Measurements from ENCODE around the gene FOXK1.

Gene FOXK1

GRCh38 chr7:4722308-4722707 lies 40.2 kb downstream of the FOXK1 start:
- DNase-seq (ENCODE audit: low read depth in 2 of 2): no peak

GRCh38 chr7:4722960-4723630 lies 41.0 kb downstream of the FOXK1 start:
- no peak for DNase-seq (ENCODE audit: low read depth in 2 of 2)

- DNase-seq (ENCODE audit: low read depth in 2 of 2): no peak
Measured at GRCh38 chr7:4724648-4725013, 42.5 kb downstream of the FOXK1 start.

- peak; percentile 27 to 51 for DNase-seq (ENCODE audit: low read depth in 2 of 2)
Measured at GRCh38 chr7:4725014-4725849, 43.1 kb downstream of the FOXK1 start.

- no peak for DNase-seq (ENCODE audit: low read depth in 2 of 2)
Measured at GRCh38 chr7:4725850-4726450, 43.9 kb downstream of the FOXK1 start.

GRCh38 chr7:4726566-4726965 lies 44.5 kb downstream of the FOXK1 start:
- DNase-seq (ENCODE audit: low read depth in 2 of 2): no peak

- no peak for DNase-seq (ENCODE audit: low read depth in 2 of 2)
Measured at GRCh38 chr7:4727914-4728705, 46.0 kb downstream of the FOXK1 start.

GRCh38 chr7:4729266-4729665 lies 47.2 kb downstream of the FOXK1 start:
- DNase-seq (ENCODE audit: low read depth in 2 of 2): no peak

GRCh38 chr7:4730276-4730675 lies 48.2 kb downstream of the FOXK1 start:
- no peak for DNase-seq (ENCODE audit: low read depth in 2 of 2)

- no peak for DNase-seq (ENCODE audit: low read depth in 2 of 2)
Measured at GRCh38 chr7:4730971-4731370, 48.9 kb downstream of the FOXK1 start.

GRCh38 chr7:4731803-4732202 lies 49.7 kb downstream of the FOXK1 start:
- no peak for DNase-seq (ENCODE audit: low read depth in 2 of 2)

- DNase-seq (ENCODE audit: low read depth in 2 of 2): no peak
Measured at GRCh38 chr7:4733936-4734528, 51.9 kb downstream of the FOXK1 start.

GRCh38 chr7:4734587-4735345 lies 52.7 kb downstream of the FOXK1 start:
- no peak for DNase-seq (ENCODE audit: low read depth in 2 of 2)

- no peak for DNase-seq (ENCODE audit: low read depth in 2 of 2)
Measured at GRCh38 chr7:4737300-4737699, 55.2 kb downstream of the FOXK1 start.

GRCh38 chr7:4738711-4739527 lies 56.8 kb downstream of the FOXK1 start:
- peak in 1 of 2 donors; percentile 10 for DNase-seq (ENCODE audit: low read depth in 2 of 2)

GRCh38 chr7:4739528-4739992 lies 57.5 kb downstream of the FOXK1 start:
- peak in 1 of 2 donors; percentile 32 for DNase-seq (ENCODE audit: low read depth in 2 of 2)

GRCh38 chr7:4740796-4741195 lies 58.7 kb downstream of the FOXK1 start:
- no peak for DNase-seq (ENCODE audit: low read depth in 2 of 2)

- no peak for DNase-seq (ENCODE audit: low read depth in 2 of 2)
Measured at GRCh38 chr7:4742051-4742573, 60.0 kb downstream of the FOXK1 start.

GRCh38 chr7:4742852-4743251 lies 60.8 kb downstream of the FOXK1 start:
- no peak for DNase-seq (ENCODE audit: low read depth in 2 of 2)

Data from stimulated activated CD8-positive, alpha-beta memory T cell treated with anti-CD3 and anti-CD28 coated beads, Interleukin-7, amount 100 ng/mL, for 4 hours (primary cell).